GM18511 (cell line): Measurements from ENCODE around the gene ATP11B.
"Not testable (repeated sequence)": the region's sequence is repeated elsewhere in the genome, so short reads cannot be mapped to it uniquely, and the experiment has no call there.

Experiments used
- ATAC-seq: cut with Tn5 transposase; IDR thresholded peaks from one replicate; pipeline ENCODE4 v1.9.1; 2021; ENCODE audit warnings: mild to moderate bottlenecking, moderate library complexity; ENCODE audit not compliant: unreplicated experiment

Gene ATP11B

DNA sequence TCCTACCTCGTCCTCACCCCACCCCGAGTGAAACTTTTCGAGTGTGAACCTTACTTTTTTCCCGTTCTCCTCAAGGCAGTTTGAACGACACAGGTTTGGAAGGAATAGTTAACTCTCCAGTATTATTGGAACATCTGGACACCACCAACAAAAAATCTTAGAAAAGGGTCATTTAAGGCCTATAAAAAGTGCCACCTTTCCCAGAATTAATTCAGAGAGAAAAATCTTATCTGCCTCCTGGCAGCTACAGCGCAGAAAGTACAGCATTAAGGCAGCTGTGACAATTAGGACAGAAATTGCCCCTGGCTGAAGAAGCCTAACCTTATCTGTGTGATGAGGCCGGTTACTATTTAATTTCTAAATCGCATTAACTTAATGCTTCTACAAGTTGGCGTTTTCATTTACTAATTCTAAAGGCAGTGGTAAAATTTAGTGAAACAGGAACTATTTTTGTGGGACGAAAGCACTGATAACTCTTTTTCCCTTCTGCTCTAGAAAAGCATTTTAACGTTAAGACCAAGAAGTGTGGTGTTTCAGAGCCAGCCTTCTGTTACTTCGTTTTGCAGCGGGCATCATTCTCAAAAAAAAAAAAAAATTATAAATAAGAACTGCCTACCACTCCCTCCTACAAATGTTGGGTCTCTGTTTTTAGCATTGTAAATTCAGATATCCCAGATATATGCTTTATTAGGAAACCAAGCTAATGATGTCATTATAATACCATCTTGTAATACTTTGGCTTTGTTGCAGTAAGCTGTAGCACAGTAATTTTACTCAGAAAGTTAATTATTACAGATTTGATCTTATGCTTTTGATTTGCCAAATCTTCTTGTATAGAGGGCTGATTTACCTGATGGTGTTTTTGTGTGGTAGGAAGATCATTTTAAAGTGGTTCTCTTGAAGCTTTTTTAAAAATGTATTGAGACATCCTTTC lies 1.4 kb downstream of the ATP11B start:
- ATAC-seq, result no peak

DNA sequence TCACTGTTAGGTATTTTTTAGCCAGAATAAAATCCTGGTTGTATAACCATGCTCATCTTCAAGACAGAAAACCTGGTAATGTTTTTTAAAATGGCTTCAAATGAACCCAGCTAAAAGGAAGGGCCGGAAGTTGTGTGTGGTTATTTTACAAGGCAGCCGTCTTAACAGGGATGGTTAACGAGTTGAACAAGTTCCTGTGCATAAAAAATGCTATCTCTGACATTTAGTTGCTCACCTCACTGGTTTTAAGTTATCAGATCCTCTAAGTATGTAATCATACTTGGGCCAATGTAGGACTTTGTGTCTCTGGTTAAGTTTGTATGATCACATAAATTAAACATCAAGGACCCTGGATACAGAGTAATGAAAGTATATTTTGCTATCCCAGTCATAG lies 2.1 kb downstream of the ATP11B start:
- peak; percentile 29 for ATAC-seq

DNA sequence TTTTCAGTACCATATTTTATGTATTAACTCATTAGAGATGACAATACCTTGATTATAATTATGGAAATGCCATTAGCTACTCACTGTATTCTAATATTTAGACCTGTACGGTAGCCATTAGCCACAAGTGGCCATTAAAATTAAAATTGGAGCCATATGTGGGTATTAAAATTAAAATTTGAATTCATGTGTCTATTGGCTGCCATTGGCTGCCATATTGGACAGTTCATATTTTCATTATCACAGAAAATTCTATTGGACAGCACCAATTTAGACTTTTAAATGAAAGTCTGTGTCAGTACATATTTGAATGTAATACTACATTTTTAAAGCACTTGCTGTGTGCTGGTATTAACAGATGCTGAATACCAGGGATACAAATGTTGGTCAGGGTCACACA lies 3.0 kb downstream of the ATP11B start:
- ATAC-seq, result no peak

DNA sequence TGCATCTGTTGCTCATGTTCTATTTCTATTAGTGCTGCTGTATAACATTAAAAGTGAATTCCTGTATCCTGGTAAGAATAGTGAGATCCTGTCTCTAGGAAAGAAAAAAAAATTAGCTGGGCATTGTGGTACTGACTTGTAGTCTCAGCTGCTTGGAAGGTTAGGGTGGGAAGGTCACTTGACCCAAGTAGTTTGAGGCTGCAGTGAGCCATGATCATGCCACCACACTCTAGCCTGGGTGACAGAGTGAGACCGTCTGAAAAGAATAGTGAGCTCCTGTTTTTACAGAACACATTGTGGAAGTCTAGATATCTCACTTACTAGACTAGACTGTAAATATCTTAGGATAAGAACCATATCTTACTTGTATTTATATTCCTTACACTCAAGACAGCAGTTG lies 4.6 kb downstream of the ATP11B start:
- no peak for ATAC-seq

DNA sequence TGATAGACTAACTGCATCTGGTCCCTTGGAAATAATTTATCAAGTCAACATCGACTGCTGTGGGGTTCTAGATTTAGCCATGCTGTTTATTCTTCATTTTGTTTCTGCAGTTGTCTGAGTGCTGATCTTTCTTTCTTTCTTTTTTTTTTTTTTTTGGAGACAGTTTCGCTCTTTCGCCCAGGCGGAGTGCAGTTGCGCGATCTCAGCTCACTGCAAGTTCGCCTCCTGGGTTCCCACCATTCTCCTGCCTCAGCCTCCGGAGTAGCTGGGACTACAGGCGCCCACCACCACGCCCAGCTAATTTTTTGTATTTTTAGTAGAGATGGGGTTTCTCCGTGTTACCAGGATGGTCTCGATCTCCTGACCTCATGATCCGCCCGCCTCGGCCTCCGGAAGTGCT lies 5.8 kb downstream of the ATP11B start:
- not testable (repeated sequence) for ATAC-seq

DNA sequence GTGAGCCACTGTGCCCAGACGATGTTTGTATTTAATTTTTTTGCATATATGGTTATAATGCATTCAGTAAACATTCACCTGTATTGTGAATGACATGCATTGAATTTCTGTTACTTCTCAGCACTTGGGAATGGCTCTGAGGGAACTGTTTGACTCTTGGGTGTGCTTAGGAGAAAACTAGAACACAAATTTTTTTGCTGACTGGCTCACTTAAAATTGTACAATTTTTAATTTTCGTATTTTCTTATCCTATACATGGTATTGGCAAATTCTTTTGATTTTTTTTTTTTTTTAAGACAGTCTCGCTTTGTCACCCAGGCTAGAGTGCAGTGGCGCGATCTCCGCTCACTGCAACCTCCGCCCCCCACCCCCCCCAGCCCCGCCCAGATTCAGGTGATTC lies 7.2 kb downstream of the ATP11B start:
- ATAC-seq, result no peak

DNA sequence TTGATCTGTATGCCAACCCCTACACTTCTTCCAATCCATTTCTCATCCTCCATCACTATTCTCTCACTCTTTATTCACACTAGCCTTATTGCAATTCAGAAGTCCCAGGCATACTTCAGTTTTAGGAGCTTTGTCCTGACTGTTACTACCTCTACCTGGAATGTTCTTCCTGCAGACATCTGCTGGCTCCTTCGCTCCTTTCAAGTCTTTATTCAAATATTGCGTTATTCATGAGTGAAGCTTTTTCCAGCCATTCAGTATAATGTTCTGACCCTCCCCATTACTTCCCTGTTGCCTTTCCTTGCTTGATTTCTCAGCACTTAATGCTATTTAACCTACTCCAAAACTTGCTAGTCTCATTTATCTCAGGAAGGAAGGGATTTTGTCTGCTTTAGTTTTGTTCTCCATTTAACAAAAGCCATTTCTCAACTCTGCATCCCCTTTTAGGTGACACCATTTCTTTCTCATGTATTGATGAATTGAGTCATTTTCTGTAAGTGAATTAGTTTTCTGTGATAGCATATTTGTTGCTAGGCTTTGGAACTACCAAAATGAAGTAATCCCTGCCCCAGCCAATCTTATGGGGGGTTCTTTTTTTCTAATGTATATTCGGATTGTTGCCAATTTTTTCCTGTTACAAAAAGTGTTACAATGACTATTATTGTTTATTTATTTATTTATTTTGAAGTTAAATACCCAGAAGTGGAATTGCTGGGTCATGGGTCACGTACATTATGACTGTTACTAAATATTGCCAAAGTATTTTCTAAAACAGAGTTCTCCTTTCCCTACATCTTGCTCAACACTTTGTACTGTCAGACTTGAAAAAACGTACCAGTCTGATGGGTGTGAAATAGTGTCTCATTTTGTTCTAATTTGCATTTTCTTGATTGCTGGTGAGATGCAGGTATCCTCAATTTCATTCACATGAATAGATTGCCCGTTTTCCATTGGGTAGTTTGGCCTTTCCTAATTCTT lies 9.4 kb downstream of the ATP11B start:
- no peak for ATAC-seq

DNA sequence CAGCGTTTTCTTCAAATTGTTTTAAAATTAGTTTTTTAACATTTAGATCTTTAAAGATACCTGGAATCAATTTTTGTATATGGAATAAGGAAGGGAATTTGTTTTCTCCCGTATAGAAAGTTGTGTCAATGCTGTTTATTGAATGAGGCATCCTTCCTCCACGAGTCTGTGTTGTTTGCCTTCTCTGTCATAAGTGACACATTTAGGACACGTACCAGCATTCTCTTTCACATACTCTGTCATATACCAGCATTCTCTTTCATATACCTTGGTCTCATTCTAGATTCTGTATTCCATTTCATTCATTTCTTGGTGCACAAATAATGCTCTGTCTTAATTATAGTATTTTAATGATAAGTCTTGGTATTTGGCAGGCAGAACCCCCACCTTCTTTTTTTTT lies 10.3 kb downstream of the ATP11B start:
- no peak for ATAC-seq

DNA sequence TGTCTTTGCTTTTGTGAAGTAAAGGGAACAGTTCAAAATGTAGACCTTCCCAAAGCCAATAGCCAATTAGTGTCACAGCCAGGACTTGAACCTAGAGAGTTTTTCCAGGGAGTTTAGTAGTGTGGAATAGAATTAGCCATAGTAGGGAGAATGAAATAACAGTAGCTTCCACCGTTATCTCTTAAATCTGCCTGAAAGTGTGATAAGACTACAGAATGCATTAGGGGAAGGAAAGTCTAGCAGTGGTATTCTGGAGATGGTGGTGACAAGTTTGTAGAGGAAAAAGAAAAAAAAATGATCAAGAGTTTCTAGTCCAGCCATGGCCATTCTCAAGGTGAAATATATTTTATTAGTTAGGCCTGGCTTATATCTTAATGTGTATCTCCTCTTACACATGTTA lies 13.8 kb downstream of the ATP11B start:
- ATAC-seq, result no peak

DNA sequence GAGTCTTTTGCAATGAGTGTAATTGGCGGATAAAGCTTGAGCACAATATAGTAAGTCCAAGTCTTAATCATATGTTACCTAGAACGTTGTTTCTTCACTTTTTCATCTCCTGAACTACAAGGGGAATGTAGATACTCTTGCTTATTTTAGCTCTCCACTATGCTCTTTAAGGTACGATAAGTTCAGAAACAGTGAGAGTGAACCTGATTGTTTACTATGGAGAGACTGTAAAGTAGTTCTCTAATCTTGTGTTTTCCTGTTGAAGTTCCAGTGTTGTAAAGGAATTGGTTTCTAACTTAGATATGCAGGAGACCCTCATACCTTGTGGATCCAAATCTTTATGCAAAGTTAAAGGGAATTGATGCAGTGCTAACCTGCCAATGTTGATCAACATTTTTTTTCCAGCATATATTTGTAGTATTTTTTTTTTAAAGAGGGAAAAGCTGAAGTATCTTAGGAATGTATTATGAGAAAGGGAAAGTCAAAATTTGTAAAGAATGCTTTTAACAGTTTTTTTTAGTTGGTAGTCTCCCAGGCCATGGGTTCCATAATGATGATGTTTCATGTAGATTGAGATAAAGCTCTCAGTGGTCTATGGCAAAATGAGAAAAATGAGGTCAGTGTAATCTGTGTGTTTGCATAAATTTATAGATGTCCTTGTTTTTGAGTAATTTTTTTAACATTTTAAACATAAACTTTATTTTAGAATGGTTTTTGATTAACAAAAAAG lies 14.9 kb downstream of the ATP11B start:
- ATAC-seq, result no peak

DNA sequence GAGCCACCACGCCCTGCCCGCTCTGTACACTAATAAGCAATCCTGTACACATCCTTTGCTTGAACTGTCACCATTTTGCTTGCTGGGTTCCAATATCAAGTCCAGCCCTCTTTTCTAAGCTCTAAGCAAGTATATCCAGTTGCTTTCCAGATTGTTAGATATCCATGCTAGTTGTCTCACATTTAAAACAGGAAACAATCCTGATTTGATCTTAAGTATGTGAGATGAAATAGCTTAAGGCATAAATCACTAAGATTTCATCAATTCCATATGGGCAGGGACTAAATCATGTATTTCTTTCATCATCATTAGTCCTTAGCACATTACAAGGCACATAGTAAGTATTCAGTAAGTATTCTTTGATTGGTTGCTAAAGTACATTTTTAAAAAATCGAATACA lies 16.2 kb downstream of the ATP11B start:
- no peak for ATAC-seq

DNA sequence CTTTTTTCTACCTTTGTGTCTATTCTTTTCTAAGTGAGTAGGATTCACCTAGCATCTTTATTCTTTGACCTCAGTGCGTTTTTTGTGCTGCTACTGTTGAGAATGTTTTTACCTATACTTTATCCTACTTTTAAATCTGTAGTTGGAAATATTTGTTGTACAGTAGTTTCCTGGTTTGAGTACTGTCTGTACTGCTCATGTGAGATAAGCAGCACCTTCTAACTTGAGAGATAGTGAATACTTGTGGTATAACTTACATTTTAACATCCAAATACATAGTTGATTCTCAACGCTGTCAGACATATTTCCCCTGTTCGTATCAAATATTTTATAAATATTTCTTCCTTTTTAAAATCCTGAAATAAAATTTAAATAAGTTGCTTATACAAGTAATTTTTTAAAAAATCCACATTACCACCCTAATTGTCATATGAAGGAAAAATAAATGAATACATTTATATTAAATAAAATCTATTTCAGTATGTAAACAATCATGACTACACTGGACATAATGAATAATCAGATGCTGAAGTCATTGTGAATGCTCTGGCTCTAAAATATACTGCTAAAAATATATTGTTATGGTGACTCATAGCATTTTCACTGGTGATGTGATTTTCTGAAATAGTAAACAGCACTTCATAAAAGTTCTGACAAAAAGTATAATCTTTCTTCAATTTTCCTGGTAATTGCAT lies 17.4 kb downstream of the ATP11B start:
- no peak for ATAC-seq

DNA sequence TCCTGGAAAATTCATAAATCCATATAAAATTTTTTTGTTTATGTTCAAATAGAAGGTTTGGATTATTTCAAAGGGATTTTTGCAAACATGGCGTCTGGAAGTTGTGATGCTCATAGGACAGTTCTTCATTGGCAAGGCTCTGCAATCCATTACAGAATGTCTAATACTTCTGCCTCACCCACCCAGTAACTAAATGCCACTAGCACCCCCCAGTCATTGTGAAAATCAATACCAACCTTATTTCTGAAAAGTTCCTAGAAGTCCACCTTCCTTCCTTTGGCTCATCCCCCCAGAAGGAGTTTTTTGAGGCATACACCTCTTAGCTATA lies 17.9 kb downstream of the ATP11B start:
- ATAC-seq, result no peak

DNA sequence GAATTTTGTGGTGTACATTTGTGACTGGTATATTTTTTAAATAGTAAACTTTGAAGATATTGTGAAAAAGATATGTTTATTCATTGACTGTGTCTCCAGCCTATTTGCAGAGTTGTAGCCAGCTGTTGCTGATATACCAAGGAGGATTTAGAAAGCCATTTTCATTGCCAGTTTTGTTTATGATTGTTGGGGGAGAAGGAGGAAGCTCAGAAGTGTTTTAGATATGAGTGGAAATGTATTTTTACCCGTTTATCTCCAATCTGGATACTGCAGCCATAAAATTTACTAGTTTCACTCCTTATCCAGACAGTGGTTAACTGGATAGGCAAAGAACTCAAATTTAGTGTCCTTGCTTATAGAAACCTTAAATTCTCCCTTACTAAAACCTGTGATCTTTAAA lies 18.8 kb downstream of the ATP11B start:
- ATAC-seq, result no peak

DNA sequence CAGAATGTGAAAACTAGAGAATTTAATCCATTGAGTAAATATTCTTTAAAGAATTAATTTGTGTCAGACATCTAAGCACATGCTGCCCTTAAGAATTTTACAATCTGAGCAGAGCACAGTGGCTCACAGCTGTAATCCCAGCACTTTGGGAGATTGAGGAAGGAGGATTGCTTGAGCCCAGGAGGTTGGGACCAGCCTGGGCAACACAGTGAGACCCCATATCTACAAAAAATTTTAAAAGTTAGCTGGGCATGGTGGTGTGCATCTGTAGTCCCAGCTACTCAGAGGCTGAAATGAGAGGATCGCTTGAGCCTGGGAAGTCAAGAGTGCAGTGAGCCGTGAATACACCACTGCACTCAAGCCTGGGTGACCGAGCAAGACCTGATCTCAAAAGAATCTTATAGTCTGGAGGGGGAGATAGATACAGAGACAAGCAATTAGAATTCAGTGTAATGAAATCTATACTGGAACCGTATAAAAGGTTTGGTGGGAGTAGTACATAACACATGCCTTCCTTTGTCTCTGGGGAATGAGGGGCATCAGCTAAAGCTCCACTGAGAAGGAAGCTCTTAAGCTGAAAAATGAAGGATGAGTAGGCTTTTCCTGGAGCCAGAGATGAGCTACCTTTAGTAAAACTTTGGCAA lies 21.2 kb downstream of the ATP11B start:
- ATAC-seq, result peak; percentile 69

DNA sequence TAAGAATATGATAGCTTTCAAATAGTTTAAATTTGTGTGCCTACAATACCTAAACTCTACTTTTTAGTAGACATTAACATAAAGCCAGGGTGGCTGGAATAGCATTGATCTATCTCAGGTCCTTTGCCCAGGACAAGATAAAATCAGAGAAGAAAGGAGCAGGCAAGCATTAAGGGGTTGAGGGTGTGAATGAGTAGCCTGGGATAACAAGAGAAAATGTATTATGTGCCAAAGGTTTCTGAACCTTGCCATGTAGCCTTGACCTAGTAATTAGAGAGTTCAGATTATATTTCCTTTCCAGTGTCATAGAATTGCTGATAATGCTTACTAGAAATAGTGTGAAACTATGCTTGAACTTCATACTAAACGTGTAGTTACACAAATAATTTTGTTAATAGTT lies 22.9 kb downstream of the ATP11B start:
- ATAC-seq, result no peak

DNA sequence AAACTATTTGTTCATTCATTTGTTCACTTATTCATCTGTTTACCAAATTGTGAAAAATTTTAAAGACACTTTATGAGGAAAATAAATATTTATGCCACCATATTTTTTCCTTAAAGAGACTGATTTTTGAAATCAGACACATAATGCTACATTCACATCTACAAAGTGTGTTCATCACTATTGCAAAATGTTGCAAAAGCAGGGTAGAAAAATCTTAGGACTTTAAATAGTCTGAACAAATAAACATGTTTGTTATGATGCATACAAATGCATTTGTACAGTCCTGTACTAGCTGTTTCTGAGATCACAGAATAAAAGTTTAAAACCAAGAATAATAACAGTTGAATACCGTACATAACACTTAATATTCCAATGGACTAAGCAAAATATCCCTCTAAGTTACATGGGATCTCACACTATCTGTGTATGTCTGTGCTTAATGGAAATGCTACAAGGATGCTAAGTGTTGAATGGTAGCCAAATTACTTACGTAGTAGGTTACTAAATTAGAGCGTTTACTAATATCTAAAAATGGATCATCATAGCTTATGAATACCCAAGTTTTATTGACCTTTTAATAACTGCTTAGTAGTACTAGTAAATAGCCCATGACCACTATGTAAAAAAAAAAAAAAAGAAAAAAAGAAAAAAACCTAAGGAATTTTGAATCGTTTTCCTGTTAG lies 25.1 kb downstream of the ATP11B start:
- no peak for ATAC-seq

DNA sequence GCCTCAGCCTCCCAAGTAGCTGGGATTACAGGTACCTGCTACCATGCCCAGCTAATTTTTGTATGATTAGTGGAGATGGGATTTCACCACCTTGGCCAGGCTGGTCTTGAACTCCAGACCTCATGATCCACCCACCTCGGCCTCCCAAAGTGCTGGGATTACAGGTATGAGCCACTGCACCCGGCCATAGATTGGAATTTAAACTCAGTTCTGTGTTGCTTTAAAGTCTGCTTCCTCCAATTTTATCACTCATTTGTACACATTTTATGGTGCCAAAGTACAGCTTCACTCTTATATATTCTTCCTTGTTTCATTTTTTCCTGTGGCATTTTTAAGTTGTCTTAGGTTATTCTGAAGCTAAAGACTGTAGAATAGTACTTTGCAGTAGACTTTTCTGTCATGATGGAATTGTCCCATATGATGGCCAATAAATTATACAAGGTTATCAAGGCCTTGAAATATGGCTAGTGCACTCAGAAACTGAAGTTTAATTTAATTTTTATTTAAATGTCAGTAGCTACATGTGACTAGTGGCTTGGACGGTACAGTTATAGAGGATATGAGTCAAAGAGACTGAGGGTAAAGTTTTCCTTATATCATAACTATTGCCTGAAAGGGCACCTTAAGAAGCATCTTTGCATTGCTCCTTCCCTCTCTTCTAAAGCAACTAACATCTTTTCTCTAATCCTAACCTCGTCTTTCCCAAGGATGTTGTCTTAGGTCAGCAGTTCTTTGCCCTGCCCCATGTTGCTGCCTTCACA lies 28.1 kb downstream of the ATP11B start:
- no peak for ATAC-seq

DNA sequence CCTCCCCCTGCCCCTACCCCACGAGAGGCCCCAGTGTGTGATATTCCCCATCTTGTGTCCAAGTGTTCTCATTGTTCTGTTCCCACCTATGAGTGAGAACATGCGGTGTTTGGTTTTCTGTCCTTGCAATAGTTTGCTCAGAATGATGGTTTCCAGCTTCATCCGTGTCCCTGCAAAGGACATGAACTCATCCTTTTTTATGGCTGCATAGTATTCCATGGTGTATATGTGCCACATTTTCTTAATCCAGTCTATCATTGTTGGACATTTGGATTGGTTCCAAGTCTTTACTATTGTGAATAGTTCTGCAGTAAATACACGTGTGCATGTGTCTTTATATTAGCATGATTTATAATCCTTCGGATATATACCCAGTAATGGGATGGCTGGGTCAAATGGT lies 29.0 kb downstream of the ATP11B start:
- not testable (repeated sequence) for ATAC-seq
